ENCODE results near the gene RAPSN. TPM values are rescaled to one million over a fixed set of nuclear protein-coding genes. Genes with fewer than 3 reads are reported as not detected.

RAPSN gene
- total RNA-seq, 4 donors from 2014 or later = 0.38 TPM; not detected in 3

- Histone ChIP-seq H3K27ac (no peak overlapping the region), H3K4me3 (no peak overlapping the region), H3K9me3 (no peaks in the 10 kb centered on the region), H3K36me3 (peaks cover 35 to 100% (median 60%) of the 10 kb centered on the region in 3 donors), H3K27me3 (no peaks in the 10 kb centered on the region), H3K4me1 (peaks cover 0 to 22% (median 0%) of the 10 kb centered on the region in 3 donors)
- 86 to 100% methylated on average over 1 of the region's 1 CpG for WGBS, 2 donors
- TF ChIP-seq CTCF (IDR thresholded peaks at IDR 0.05) (no peak), POLR2A (IDR thresholded peaks at IDR 0.05) (no peak)
- intact Hi-C loops (cut with DNase I) = no loop called here
- DNase-seq = no peak
Observed at GRCh38 chr11:47483457-47483856, 34.5 kb upstream of the RAPSN start.

- peaks cover 45 to 100% (median 68%) of the 10 kb centered on the region in 3 donors for H3K36me3 ChIP-seq
- intact Hi-C loops (cut with DNase I) = no loop called here
Observed at GRCh38 chr11:47480762-47481161, 31.8 kb upstream of the RAPSN start.

GRCh38 chr11:47478651-47479329, 29.9 kb upstream of the RAPSN start:
- no peak overlapping the region for H3K27ac ChIP-seq
- 73 to 93% methylated on average over 5 of the region's 5 CpGs for WGBS, 2 donors
- peaks cover 35 to 100% (median 68%) of the 10 kb centered on the region in 3 donors for H3K36me3 ChIP-seq
- H3K4me1 ChIP-seq = peaks cover 6 to 32% (median 14%) of the 10 kb centered on the region in 3 donors
- no peaks in the 10 kb centered on the region for H3K9me3 ChIP-seq
- H3K27me3 ChIP-seq = no peaks in the 10 kb centered on the region
- intact Hi-C loops (cut with DNase I) = no loop called here
- no peak for DNase-seq
- H3K4me3 ChIP-seq = no peak overlapping the region
- TF ChIP-seq POLR2A (IDR thresholded peaks at IDR 0.05) (no peak), CTCF (IDR thresholded peaks at IDR 0.05) (no peak)

More at GRCh38 chr11:47480762-47481161, 31.8 kb upstream of the RAPSN start:
- 88 to 93% methylated on average over 6 of the region's 6 CpGs for WGBS, 2 donors
- H3K27me3 ChIP-seq = no peaks in the 10 kb centered on the region
- H3K4me1 ChIP-seq = peaks cover 6 to 32% (median 14%) of the 10 kb centered on the region in 3 donors
- no peak overlapping the region for H3K4me3 ChIP-seq
- no peak for DNase-seq
- no peaks in the 10 kb centered on the region for H3K9me3 ChIP-seq
- TF ChIP-seq POLR2A (IDR thresholded peaks at IDR 0.05) (no peak), CTCF (IDR thresholded peaks at IDR 0.05) (no peak)
- H3K27ac ChIP-seq = no peak overlapping the region

- peak overlapping the region in 2 of 4 donors; percentile 26 to 45 for H3K27ac ChIP-seq
- H3K4me3 ChIP-seq = no peak overlapping the region
- WGBS, 2 donors = 45 to 52% methylated on average over 4 of the region's 4 CpGs
- H3K27me3 ChIP-seq = no peaks in the 10 kb centered on the region
- intact Hi-C loops (cut with DNase I) = no loop called here
- H3K4me1 ChIP-seq = peaks cover 6 to 32% (median 14%) of the 10 kb centered on the region in 3 donors
- no peak for TF ChIP-seq POLR2A (IDR thresholded peaks at IDR 0.05)
- peaks cover 33 to 100% (median 65%) of the 10 kb centered on the region in 3 donors for H3K36me3 ChIP-seq
- no peaks in the 10 kb centered on the region for H3K9me3 ChIP-seq
- DNase-seq = no peak
Observed at GRCh38 chr11:47477753-47478152, 28.8 kb upstream of the RAPSN start.

GRCh38 chr11:47477323-47477722, 28.4 kb upstream of the RAPSN start:
- Histone ChIP-seq H3K27ac (peak overlapping the region in 1 of 4 donors; percentile 26), H3K4me1 (peaks cover 6 to 32% (median 14%) of the 10 kb centered on the region in 3 donors), H3K27me3 (no peaks in the 10 kb centered on the region), H3K36me3 (peaks cover 30 to 100% (median 65%) of the 10 kb centered on the region in 3 donors), H3K9me3 (no peaks in the 10 kb centered on the region), H3K4me3 (no peak overlapping the region)
- TF ChIP-seq POLR2A (IDR thresholded peaks at IDR 0.05) (no peak), CTCF (IDR thresholded peaks at IDR 0.05) (no peak)
- intact Hi-C loops (cut with DNase I) = no loop called here
- DNase-seq = no peak
